Trophoblast cell (in vitro differentiated cells and primary cell): ENCODE data around the gene BBOX1.

Experiments used
- DNase-seq, 2 donors: peaks; one replicate each; pipeline ENCODE4 v3.0.0-alpha.2; 2016
- H2AFZ ChIP-seq: 2 replicates; pipeline ENCODE4 v1.6.1; 2013; ENCODE audit warnings: low read length, moderate library complexity, mild to moderate bottlenecking; ENCODE audit not compliant: insufficient read depth, poor library complexity
- H2AK5ac ChIP-seq: 2 replicates; pipeline ENCODE4 v1.6.1; 2013; ENCODE audit warnings: mild to moderate bottlenecking, low read length
- H2BK120ac ChIP-seq: 2 replicates; pipeline ENCODE4 v1.6.1; 2013; ENCODE audit warnings: low read length, mild to moderate bottlenecking, moderate library complexity; ENCODE audit not compliant: insufficient read depth, poor library complexity
- H2BK12ac ChIP-seq: 2 replicates; pipeline ENCODE4 v1.6.1; 2013; ENCODE audit warnings: mild to moderate bottlenecking, low read length, moderate library complexity
- H2BK5ac ChIP-seq: 2 replicates; pipeline ENCODE4 v1.6.1; 2013; ENCODE audit warnings: low read length, low read depth, moderate library complexity, mild to moderate bottlenecking; ENCODE audit not compliant: poor library complexity
- H3K14ac ChIP-seq: 2 replicates; pipeline ENCODE4 v1.6.1; 2013; ENCODE audit warnings: mild to moderate bottlenecking, low read length
- H3K18ac ChIP-seq: 2 replicates; pipeline ENCODE4 v1.6.1; 2013; ENCODE audit warnings: mild to moderate bottlenecking, low read length
- H3K23ac ChIP-seq: 2 replicates; pipeline ENCODE4 v1.6.1; 2013; ENCODE audit warnings: low read length
- H3K27ac ChIP-seq: 2 replicates; pipeline ENCODE4 v1.5.1; 2013; ENCODE audit warnings: low read depth, mild to moderate bottlenecking, inconsistent platforms, low read length, moderate library complexity
- H3K27me3 ChIP-seq: 2 replicates; pipeline ENCODE4 v1.6.1; 2013; ENCODE audit warnings: inconsistent platforms, mild to moderate bottlenecking, low read length, moderate library complexity; ENCODE audit not compliant: insufficient read depth
- H3K36me3 ChIP-seq, 2 experiments: 1 replicate in 1 of 2; 2 replicates in 1 of 2; pipeline ENCODE4 v1.6.1; 2013; ENCODE audit warnings: low read length in 2 of 2, mild to moderate bottlenecking in 2 of 2, moderate library complexity in 1 of 2; ENCODE audit not compliant: insufficient read depth in 2 of 2, control insufficient read depth in 1 of 2
- H3K4ac ChIP-seq: 2 replicates; pipeline ENCODE4 v1.6.1; 2013; ENCODE audit warnings: low read depth, mild to moderate bottlenecking, low read length, moderate library complexity
- H3K4me1 ChIP-seq, 2 experiments: 1 replicate in 1 of 2; 2 replicates in 1 of 2; pipeline ENCODE4 v1.6.1; 2013; ENCODE audit warnings: low read length in 2 of 2, mild to moderate bottlenecking in 2 of 2, moderate library complexity in 1 of 2; ENCODE audit not compliant: insufficient read depth in 2 of 2, control insufficient read depth in 1 of 2
- H3K4me2 ChIP-seq: 2 replicates; pipeline ENCODE4 v1.6.1; 2013; ENCODE audit warnings: inconsistent platforms, mild to moderate bottlenecking, low read length, moderate library complexity
- H3K4me3 ChIP-seq: 2 replicates; pipeline ENCODE4 v1.5.1; 2013; ENCODE audit warnings: mild to moderate bottlenecking, low read depth, low read length, inconsistent platforms
- H3K79me1 ChIP-seq: one replicate; pipeline ENCODE4 v1.6.1; 2013; ENCODE audit warnings: low read length
- H3K79me2 ChIP-seq: 2 replicates; pipeline ENCODE4 v1.6.1; 2013; ENCODE audit warnings: low read length, mild to moderate bottlenecking; ENCODE audit not compliant: control insufficient read depth, insufficient read depth, poor library complexity
- H3K9ac ChIP-seq: 2 replicates; pipeline ENCODE4 v1.6.1; 2013; ENCODE audit warnings: mild to moderate bottlenecking, low read length
- H3K9me3 ChIP-seq: 2 replicates; pipeline ENCODE4 v1.6.1; 2013; ENCODE audit warnings: low read depth, mild to moderate bottlenecking, control low read depth, inconsistent platforms, low read length; ENCODE audit not compliant: insufficient read depth
- H4K12ac ChIP-seq: 2 replicates; pipeline ENCODE4 v1.6.1; 2013; ENCODE audit warnings: low read depth, mild to moderate bottlenecking, low read length, moderate library complexity
- H4K8ac ChIP-seq: 2 replicates; pipeline ENCODE4 v1.6.1; 2013; ENCODE audit warnings: low read depth, mild to moderate bottlenecking, low read length, moderate library complexity
- H4K91ac ChIP-seq: one replicate; pipeline ENCODE4 v1.6.1; 2013; ENCODE audit warnings: low read depth, mild to moderate bottlenecking, low read length, moderate library complexity
- WGBS: extraction: QIAGEN DNeasy Blood & Tissue Kit; methylation state at CpG from one replicate; pipeline ENCODE4 v1.1.7; 2013; ENCODE audit warnings: missing lambda C conversion rate; ENCODE audit not compliant: insufficient read length, insufficient coverage; ENCODE audit errors: extremely low coverage; 5-methylcytosine and 5-hydroxymethylcytosine counted together

BBOX1 gene

DNA sequence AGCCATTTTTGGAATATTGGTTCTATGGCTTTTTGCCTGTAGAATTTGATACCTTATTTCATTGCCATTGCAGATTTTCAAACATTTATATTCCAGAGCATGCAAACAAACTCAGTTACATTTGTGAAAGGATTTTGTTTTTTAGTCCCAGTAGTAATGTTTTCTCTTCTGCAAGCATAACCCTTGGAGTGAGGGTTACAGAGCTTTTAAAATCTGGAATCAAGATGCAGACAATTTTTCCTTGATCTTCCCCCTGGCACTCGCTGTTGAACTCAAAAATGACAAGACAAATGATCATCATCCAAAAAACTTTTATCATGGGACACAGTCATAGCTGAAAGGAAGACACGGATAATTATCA is 20.8 kb downstream of the BBOX1 start:
- Histone ChIP-seq H4K91ac (no peak overlapping the region), H3K79me2 (no peaks in the 10 kb centered on the region), H2AK5ac (no peak overlapping the region), H3K14ac (no peak overlapping the region), H3K4me3 (no peak overlapping the region), H3K23ac (no peak overlapping the region), H3K27ac (no peak overlapping the region), H4K12ac (no peak overlapping the region), H3K36me3 (no peaks in the 10 kb centered on the region), H3K79me1 (no peaks in the 10 kb centered on the region), H2BK120ac (no peak overlapping the region), H3K9ac (no peak overlapping the region), H2AFZ (no peak overlapping the region), H3K9me3 (peaks cover 2% of the 10 kb centered on the region), H4K8ac (no peak overlapping the region), H2BK5ac (no peak overlapping the region), H3K18ac (no peak overlapping the region), H3K27me3 (no peaks in the 10 kb centered on the region), H3K4ac (no peak overlapping the region), H3K4me1 (no peaks in the 10 kb centered on the region), H2BK12ac (no peak overlapping the region), H3K4me2 (no peak overlapping the region)
- no peak for DNase-seq
- no CpG with 5 or more reads among the region's 2 CpGs for WGBS

DNA sequence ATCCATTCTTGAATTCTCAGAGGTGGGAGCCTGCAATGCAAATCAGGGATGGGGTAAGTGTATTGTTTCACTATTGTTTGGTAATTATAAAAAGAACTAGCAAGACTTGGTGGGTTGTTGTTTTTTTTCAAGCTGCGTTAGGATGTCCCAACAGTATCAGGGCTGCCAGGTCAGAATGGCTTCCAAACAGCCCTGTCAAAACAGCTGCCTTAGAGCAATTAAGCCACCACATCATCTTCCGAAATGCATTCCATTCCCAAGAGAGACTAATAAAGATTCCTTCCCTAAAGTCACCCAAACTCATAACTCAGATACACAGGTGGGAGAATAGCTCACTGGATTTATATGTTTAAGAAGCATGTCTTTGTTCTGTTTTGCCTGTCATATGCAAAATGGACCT is 23.5 kb downstream of the BBOX1 start:
- no peaks in the 10 kb centered on the region for H3K4me1 ChIP-seq
- H3K27me3 ChIP-seq: no peaks in the 10 kb centered on the region
- H2AK5ac ChIP-seq: no peak overlapping the region
- H3K4me3 ChIP-seq: no peak overlapping the region
- H3K79me2 ChIP-seq: no peaks in the 10 kb centered on the region
- WGBS: no CpG with 5 or more reads among the region's 2 CpGs
- no peaks in the 10 kb centered on the region for H3K9me3 ChIP-seq
- no peak overlapping the region for H3K4ac ChIP-seq
- H3K14ac ChIP-seq: no peak overlapping the region
- H4K12ac ChIP-seq: no peak overlapping the region
- H3K18ac ChIP-seq: no peak overlapping the region
- H2BK5ac ChIP-seq: no peak overlapping the region
- no peak overlapping the region for H4K91ac ChIP-seq
- H2BK120ac ChIP-seq: no peak overlapping the region
- no peak overlapping the region for H4K8ac ChIP-seq
- no peaks in the 10 kb centered on the region for H3K79me1 ChIP-seq
- H3K36me3 ChIP-seq: no peaks in the 10 kb centered on the region
- H3K23ac ChIP-seq: no peak overlapping the region
- H3K9ac ChIP-seq: no peak overlapping the region
- no peak overlapping the region for H2BK12ac ChIP-seq
- peak in 1 of 2 donors; percentile 23 for DNase-seq
- no peak overlapping the region for H3K27ac ChIP-seq
- no peak overlapping the region for H3K4me2 ChIP-seq
- no peak overlapping the region for H2AFZ ChIP-seq

DNA sequence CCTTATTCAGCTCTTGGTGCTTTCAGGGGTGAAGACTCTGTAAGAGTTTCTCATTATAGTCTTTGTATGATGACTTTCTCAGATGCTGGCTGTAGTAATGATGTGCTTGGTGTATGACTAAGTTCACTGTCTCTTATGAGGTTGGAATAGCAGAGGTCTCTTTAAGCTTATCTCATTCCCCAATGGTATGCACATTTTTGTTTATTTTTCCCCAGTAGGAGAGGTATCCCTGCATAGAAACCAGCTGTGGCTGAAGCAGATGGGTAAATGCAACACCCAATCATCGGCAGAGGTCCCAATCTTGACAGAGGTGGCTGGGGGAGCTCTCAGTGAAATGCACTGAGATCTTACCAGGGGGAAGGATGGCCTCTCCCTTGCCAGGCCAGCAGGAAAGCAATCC is 34.6 kb downstream of the BBOX1 start:
- Histone ChIP-seq H4K12ac (no peak overlapping the region), H4K8ac (no peak overlapping the region), H2AK5ac (no peak overlapping the region), H2AFZ (no peak overlapping the region), H3K79me1 (no peaks in the 10 kb centered on the region), H3K27ac (no peak overlapping the region), H3K4me3 (no peak overlapping the region), H3K79me2 (no peaks in the 10 kb centered on the region), H2BK12ac (no peak overlapping the region), H3K18ac (no peak overlapping the region), H3K4me1 (no peaks in the 10 kb centered on the region), H2BK120ac (no peak overlapping the region), H3K36me3 (no peaks in the 10 kb centered on the region), H2BK5ac (no peak overlapping the region), H3K4me2 (no peak overlapping the region), H3K23ac (no peak overlapping the region), H4K91ac (no peak overlapping the region), H3K14ac (no peak overlapping the region), H3K4ac (no peak overlapping the region), H3K9me3 (no peaks in the 10 kb centered on the region), H3K27me3 (no peaks in the 10 kb centered on the region), H3K9ac (no peak overlapping the region)
- DNase-seq: no peak
- no CpG with 5 or more reads among the region's 1 CpG for WGBS

DNA sequence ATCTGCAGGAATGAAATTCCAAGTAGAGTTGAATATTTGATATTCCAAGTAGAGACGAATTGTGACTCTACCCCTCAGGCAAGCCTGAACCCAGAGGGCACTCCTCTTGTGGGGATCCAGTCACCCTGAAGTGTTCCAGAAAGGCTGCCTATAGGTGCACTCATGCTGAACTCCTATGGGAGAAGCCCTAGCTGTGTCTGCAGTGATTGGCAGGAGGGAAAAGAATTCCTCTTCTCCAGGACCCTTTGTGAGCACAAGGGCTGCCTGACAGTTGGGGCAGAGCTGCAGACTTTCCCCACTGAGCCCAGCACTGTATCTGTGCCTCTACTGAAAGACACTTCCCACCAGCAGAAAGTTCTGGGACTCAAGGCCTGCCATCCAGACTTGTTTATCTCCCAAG is 35.0 kb downstream of the BBOX1 start:
- Histone ChIP-seq H3K4ac (no peak overlapping the region), H4K8ac (no peak overlapping the region), H3K4me3 (no peak overlapping the region), H3K79me1 (no peaks in the 10 kb centered on the region), H2BK12ac (no peak overlapping the region), H3K18ac (no peak overlapping the region), H2BK120ac (no peak overlapping the region), H3K36me3 (no peaks in the 10 kb centered on the region), H3K79me2 (no peaks in the 10 kb centered on the region), H3K27ac (no peak overlapping the region), H3K9ac (no peak overlapping the region), H3K23ac (no peak overlapping the region), H3K27me3 (no peaks in the 10 kb centered on the region), H3K4me2 (no peak overlapping the region), H2AFZ (no peak overlapping the region), H4K91ac (no peak overlapping the region), H3K4me1 (no peaks in the 10 kb centered on the region), H3K14ac (no peak overlapping the region), H2BK5ac (no peak overlapping the region), H3K9me3 (no peaks in the 10 kb centered on the region), H4K12ac (no peak overlapping the region), H2AK5ac (no peak overlapping the region)
- no peak for DNase-seq
- no CpG with 5 or more reads among the region's 1 CpG for WGBS
